H1 (cell line): ENCODE measurements around the gene CDK5RAP3. TPM values are rescaled to one million over a fixed set of nuclear protein-coding genes. Genes with fewer than 3 reads are reported as not detected.

ENCODE experiments used
- E2F6 ChIP-seq: IDR thresholded peaks from 2 replicates; pipeline ENCODE4 v1.6.1; 2012; ENCODE audit warnings: inconsistent platforms
- JUND ChIP-seq: IDR thresholded peaks from 2 replicates; pipeline ENCODE4 v1.6.1; 2011; ENCODE audit warnings: mild to moderate bottlenecking, improper control_type of control experiment, low read length
- RAD21 ChIP-seq, 2 experiments: IDR thresholded peaks in 1 of 2; conservative IDR thresholded peaks in 1 of 2; 2 replicates each; pipeline ENCODE4 v1.6.1; 2011; ENCODE audit warnings: low read depth in 2 of 2, low read length in 2 of 2, improper control_type of control experiment in 1 of 2, inconsistent platforms in 1 of 2, mild to moderate bottlenecking in 1 of 2, moderate library complexity in 1 of 2
- SP2 ChIP-seq: IDR thresholded peaks from 2 replicates; pipeline ENCODE4 v1.6.1; 2012; ENCODE audit warnings: mild to moderate bottlenecking, low read length, inconsistent platforms
- TAF1 ChIP-seq: IDR thresholded peaks from 2 replicates; pipeline ENCODE4 v1.6.1; 2011; ENCODE audit warnings: mild to moderate bottlenecking, low read depth, low read length
- TBP ChIP-seq: IDR thresholded peaks from 2 replicates; pipeline ENCODE4 v1.6.1; 2011; ENCODE audit warnings: low read depth, low read length, improper control_type of control experiment
- polyA plus RNA-seq, 7 experiments: library from polyadenylated mRNA; depleted of rRNA in 3 of 7; stranded (reverse) in 5 of 7; unstranded in 2 of 7; fragments of >200 nt in 5 of 7; fragments of 200-250 nt in 2 of 7; gene quantifications; 1 replicate in 5 of 7; 2 replicates in 1 of 7; 4 replicates in 1 of 7; pipeline versions ENCODE4 v1.2.1 to v1.2.3, GENCODE V29; 2011 to 2013; ENCODE audit warnings: missing spikeins in 2 of 7, mixed read lengths in 2 of 7
- total RNA-seq: library from RNA; stranded (reverse); fragmentation: NEBNext Ultra II Directional; extraction: Animal tissue kit (Norgen Biotek cat#: 25700); gene quantifications from 2 replicates; pipeline ENCODE4 v1.2.1, GENCODE V29; 2021
- TF ChIP-seq, protein P1 (sequence below): fragments of 300-600 bp; sonication (generic); IDR thresholded peaks from 2 replicates; pipeline ENCODE4 v1.7.1; 2012; ENCODE audit warnings: low read length, moderate library complexity, mild to moderate bottlenecking, inconsistent platforms; ENCODE audit not compliant: insufficient replicate concordance

The CDK5RAP3 gene
- total and polyA plus RNA-seq, 2 of the 8 experiments (the other 6 are each of a cell fraction or from before 2014, with no cell fraction given): 88.2 to 93.2 TPM

DNA sequence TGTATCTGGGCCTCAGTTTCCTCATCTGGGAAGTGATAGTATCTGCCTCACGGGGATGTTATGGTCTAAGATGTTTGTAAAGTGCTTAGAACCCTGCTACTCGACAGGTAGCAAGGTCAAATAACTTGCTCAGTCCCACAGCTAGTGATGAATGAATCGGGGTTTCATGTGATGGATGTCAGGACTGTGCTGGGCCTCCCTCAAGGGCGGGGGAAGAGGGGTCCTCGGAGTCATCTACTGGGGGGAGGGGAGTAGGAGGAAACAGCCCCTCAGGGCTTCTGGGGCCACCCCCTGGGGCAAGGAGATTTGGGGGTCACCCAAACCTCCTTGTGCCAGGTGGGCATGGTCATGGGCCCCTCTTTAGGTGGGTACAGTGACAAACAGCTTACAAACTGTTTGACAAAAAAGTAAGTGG is 28.8 kb upstream of the CDK5RAP3 start (continued):
- TF ChIP-seq, protein P1, sequence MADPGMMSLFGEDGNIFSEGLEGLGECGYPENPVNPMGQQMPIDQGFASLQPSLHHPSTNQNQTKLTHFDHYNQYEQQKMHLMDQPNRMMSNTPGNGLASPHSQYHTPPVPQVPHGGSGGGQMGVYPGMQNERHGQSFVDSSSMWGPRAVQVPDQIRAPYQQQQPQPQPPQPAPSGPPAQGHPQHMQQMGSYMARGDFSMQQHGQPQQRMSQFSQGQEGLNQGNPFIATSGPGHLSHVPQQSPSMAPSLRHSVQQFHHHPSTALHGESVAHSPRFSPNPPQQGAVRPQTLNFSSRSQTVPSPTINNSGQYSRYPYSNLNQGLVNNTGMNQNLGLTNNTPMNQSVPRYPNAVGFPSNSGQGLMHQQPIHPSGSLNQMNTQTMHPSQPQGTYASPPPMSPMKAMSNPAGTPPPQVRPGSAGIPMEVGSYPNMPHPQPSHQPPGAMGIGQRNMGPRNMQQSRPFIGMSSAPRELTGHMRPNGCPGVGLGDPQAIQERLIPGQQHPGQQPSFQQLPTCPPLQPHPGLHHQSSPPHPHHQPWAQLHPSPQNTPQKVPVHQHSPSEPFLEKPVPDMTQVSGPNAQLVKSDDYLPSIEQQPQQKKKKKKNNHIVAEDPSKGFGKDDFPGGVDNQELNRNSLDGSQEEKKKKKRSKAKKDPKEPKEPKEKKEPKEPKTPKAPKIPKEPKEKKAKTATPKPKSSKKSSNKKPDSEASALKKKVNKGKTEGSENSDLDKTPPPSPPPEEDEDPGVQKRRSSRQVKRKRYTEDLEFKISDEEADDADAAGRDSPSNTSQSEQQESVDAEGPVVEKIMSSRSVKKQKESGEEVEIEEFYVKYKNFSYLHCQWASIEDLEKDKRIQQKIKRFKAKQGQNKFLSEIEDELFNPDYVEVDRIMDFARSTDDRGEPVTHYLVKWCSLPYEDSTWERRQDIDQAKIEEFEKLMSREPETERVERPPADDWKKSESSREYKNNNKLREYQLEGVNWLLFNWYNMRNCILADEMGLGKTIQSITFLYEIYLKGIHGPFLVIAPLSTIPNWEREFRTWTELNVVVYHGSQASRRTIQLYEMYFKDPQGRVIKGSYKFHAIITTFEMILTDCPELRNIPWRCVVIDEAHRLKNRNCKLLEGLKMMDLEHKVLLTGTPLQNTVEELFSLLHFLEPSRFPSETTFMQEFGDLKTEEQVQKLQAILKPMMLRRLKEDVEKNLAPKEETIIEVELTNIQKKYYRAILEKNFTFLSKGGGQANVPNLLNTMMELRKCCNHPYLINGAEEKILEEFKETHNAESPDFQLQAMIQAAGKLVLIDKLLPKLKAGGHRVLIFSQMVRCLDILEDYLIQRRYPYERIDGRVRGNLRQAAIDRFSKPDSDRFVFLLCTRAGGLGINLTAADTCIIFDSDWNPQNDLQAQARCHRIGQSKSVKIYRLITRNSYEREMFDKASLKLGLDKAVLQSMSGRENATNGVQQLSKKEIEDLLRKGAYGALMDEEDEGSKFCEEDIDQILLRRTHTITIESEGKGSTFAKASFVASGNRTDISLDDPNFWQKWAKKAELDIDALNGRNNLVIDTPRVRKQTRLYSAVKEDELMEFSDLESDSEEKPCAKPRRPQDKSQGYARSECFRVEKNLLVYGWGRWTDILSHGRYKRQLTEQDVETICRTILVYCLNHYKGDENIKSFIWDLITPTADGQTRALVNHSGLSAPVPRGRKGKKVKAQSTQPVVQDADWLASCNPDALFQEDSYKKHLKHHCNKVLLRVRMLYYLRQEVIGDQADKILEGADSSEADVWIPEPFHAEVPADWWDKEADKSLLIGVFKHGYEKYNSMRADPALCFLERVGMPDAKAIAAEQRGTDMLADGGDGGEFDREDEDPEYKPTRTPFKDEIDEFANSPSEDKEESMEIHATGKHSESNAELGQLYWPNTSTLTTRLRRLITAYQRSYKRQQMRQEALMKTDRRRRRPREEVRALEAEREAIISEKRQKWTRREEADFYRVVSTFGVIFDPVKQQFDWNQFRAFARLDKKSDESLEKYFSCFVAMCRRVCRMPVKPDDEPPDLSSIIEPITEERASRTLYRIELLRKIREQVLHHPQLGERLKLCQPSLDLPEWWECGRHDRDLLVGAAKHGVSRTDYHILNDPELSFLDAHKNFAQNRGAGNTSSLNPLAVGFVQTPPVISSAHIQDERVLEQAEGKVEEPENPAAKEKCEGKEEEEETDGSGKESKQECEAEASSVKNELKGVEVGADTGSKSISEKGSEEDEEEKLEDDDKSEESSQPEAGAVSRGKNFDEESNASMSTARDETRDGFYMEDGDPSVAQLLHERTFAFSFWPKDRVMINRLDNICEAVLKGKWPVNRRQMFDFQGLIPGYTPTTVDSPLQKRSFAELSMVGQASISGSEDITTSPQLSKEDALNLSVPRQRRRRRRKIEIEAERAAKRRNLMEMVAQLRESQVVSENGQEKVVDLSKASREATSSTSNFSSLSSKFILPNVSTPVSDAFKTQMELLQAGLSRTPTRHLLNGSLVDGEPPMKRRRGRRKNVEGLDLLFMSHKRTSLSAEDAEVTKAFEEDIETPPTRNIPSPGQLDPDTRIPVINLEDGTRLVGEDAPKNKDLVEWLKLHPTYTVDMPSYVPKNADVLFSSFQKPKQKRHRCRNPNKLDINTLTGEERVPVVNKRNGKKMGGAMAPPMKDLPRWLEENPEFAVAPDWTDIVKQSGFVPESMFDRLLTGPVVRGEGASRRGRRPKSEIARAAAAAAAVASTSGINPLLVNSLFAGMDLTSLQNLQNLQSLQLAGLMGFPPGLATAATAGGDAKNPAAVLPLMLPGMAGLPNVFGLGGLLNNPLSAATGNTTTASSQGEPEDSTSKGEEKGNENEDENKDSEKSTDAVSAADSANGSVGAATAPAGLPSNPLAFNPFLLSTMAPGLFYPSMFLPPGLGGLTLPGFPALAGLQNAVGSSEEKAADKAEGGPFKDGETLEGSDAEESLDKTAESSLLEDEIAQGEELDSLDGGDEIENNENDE: no peak
- TF ChIP-seq TBP: no peak
- TF ChIP-seq RAD21 (IDR thresholded peaks at IDR 0.05 in 1 of 2, conservative IDR thresholded peaks at IDR 0.05 in 1 of 2; ENCODE audit: low read depth in 2 of 2, low read length in 2 of 2): no peak
- no peak for TF ChIP-seq E2F6
- TF ChIP-seq TAF1: no peak
- TF ChIP-seq SP2: no peak
- TF ChIP-seq JUND: no peak
- TF ChIP-seq, all 59 proteins: peak for 0
